DOHH2 (cell line): ENCODE data around the gene CYTH1.

Experiments
- EZH2phosphoT487 ChIP-seq: fragments of 200-600 bp; sonication (generic); IDR thresholded peaks from 2 replicates; pipeline ENCODE4 v1.6.1; 2017; ENCODE audit warnings: borderline replicate concordance, mild to moderate bottlenecking, antibody characterized with exemption, low read length, moderate library complexity, mixed read lengths
- TF ChIP-seq, protein P1 (sequence below): fragments of 200-600 bp; sonication (generic); IDR thresholded peaks from one replicate; pipeline ENCODE4 v1.5.1; 2014; ENCODE audit warnings: antibody characterized with exemption, mild to moderate bottlenecking, low read depth, low read length; ENCODE audit not compliant: poor library complexity, severe bottlenecking

DNA sequence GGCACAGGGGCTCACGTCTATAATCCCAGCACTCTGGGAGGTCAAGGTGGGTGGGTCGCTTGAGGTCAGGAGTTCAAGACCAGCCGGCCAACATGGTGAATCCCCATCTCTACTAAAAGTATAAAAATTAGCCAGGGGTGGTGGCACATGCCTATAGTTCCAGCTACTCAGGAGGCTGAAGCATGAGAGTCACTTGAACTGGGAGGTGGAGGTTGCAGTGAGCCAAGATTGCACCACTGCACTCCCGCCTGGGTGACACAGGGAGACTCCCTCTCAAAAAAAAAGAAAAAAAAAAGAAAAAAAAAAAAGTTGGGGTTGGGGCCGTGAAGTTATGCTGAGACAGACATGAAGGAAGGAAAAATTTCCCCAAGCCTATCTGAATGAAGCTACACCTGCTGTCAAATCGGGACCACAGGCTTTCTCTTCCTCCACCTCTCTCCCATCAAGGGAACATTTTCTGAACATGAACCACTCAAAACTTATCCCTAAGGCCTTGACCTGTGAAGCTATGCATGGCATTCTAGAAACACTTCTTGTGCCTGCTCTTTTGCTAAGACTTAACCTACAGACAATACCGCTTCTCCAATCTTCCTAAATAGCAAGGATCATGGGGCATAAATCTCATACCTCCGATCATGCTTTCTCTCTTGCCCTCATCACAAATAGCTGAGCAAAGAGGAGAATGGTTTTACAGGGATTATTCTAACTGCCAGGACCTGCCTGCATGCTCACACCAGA is 88.6 kb downstream of the CYTH1 start:
- TF ChIP-seq, protein P1, sequence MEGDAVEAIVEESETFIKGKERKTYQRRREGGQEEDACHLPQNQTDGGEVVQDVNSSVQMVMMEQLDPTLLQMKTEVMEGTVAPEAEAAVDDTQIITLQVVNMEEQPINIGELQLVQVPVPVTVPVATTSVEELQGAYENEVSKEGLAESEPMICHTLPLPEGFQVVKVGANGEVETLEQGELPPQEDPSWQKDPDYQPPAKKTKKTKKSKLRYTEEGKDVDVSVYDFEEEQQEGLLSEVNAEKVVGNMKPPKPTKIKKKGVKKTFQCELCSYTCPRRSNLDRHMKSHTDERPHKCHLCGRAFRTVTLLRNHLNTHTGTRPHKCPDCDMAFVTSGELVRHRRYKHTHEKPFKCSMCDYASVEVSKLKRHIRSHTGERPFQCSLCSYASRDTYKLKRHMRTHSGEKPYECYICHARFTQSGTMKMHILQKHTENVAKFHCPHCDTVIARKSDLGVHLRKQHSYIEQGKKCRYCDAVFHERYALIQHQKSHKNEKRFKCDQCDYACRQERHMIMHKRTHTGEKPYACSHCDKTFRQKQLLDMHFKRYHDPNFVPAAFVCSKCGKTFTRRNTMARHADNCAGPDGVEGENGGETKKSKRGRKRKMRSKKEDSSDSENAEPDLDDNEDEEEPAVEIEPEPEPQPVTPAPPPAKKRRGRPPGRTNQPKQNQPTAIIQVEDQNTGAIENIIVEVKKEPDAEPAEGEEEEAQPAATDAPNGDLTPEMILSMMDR, result no peak
- TF ChIP-seq EZH2phosphoT487, result no peak
